H1 (cell line): ENCODE measurements around the gene PITX1. TPM values are rescaled to one million over a fixed set of nuclear protein-coding genes. Genes with fewer than 3 reads are reported as not detected.

Experiments
- CTCF ChIA-PET: fragments of 300-600 bp; sonication (Branson Sonifier 250); formaldehyde crosslinking; loops from one replicate; lab custom pipeline; 2021; ENCODE audit not compliant: partially characterized antibody; lab: Charles Lee
- POLR2A ChIA-PET: fragments of 300-600 bp; sonication (Branson Sonifier 250); formaldehyde crosslinking; loops from one replicate; lab custom pipeline; 2021; ENCODE audit warnings: inconsistent platforms; ENCODE audit not compliant: partially characterized antibody; lab: Charles Lee
- DNase-seq, 2 experiments: peaks; one replicate each; pipeline versions ENCODE4 v3.0.0 to v3.0.0-alpha.2; 2010 to 2022; ENCODE audit warnings: low spot score in 2 of 2, low read depth in 1 of 2, mixed read lengths in 1 of 2
- FAIRE-seq: peaks from 2 replicates; lab custom pipeline; 2011; peaks lifted over from hg19 to GRCh38; lab: Jason Lieb, UNC
- H2AFZ ChIP-seq: 2 replicates; pipeline ENCODE4 v1.8.1; 2012; ENCODE audit warnings: low read length, inconsistent platforms
- H2AK5ac ChIP-seq: 2 replicates; pipeline ENCODE4 v1.6.1; 2013; ENCODE audit warnings: low read depth, low read length
- H2BK120ac ChIP-seq: replicated peaks from 2 replicates; pipeline ENCODE3; 2013; ENCODE audit warnings: low read depth, low read length, inconsistent platforms
- H2BK12ac ChIP-seq: 2 replicates; pipeline ENCODE4 v1.6.1; 2013; ENCODE audit warnings: low read depth, low read length
- H2BK15ac ChIP-seq: 2 replicates; pipeline ENCODE4 v1.6.1; 2013; ENCODE audit warnings: low read length
- H2BK20ac ChIP-seq: 2 replicates; pipeline ENCODE4 v1.6.1; 2013; ENCODE audit warnings: low read length
- H2BK5ac ChIP-seq: 2 replicates; pipeline ENCODE4 v1.6.1; 2013; ENCODE audit warnings: low read depth, low read length
- H3K14ac ChIP-seq: 2 replicates; pipeline ENCODE4 v1.6.1; 2013; ENCODE audit warnings: inconsistent platforms; ENCODE audit not compliant: insufficient read length
- H3K18ac ChIP-seq: 2 replicates; pipeline ENCODE4 v1.6.1; 2013; ENCODE audit warnings: low read length; ENCODE audit errors: extremely low read depth
- H3K23ac ChIP-seq: 2 replicates; pipeline ENCODE4 v1.6.1; 2013; ENCODE audit warnings: inconsistent platforms; ENCODE audit not compliant: insufficient read length
- H3K23me2 ChIP-seq: 2 replicates; pipeline ENCODE4 v1.6.1; 2013; ENCODE audit warnings: low read depth, low read length
- H3K27ac ChIP-seq: 2 replicates; pipeline ENCODE4 v1.6.1; 2011; ENCODE audit warnings: low read depth, low read length, inconsistent platforms
- H3K27me3 ChIP-seq, 4 experiments: replicated peaks in 1 of 4; 1 replicate in 1 of 4; 2 replicates in 3 of 4; pipeline versions ENCODE4 v1.6.1 to v1.8.1; 2011 to 2013; ENCODE audit warnings: low read length in 3 of 4, mild to moderate bottlenecking in 3 of 4, inconsistent platforms in 2 of 4, mixed read lengths in 2 of 4, moderate library complexity in 1 of 4; ENCODE audit not compliant: control insufficient read depth in 3 of 4, insufficient read depth in 3 of 4; ENCODE audit errors: extremely low read depth in 1 of 4
- H3K36me3 ChIP-seq, 4 experiments: 2 replicates each; pipeline versions ENCODE4 v1.6.1 to v1.8.1; 2011 to 2013; ENCODE audit warnings: mild to moderate bottlenecking in 4 of 4, low read length in 3 of 4, moderate library complexity in 2 of 4, control low read depth in 1 of 4, inconsistent platforms in 1 of 4; ENCODE audit not compliant: insufficient read depth in 4 of 4, control insufficient read depth in 2 of 4
- H3K4ac ChIP-seq: replicated peaks from 2 replicates; pipeline ENCODE3; 2013; ENCODE audit warnings: low read length, low read depth, mixed read lengths, inconsistent platforms; ENCODE audit not compliant: insufficient read length
- H3K4me1 ChIP-seq, 4 experiments: replicated peaks in 1 of 4; 1 replicate in 1 of 4; 2 replicates in 3 of 4; pipeline versions ENCODE4 v1.6.1 to v1.8.1; 2011 to 2013; ENCODE audit warnings: low read length in 3 of 4, inconsistent platforms in 2 of 4, mixed read lengths in 1 of 4; ENCODE audit not compliant: insufficient read depth in 4 of 4, control insufficient read depth in 3 of 4
- H3K4me2 ChIP-seq, 2 experiments: 2 replicates each; pipeline versions ENCODE4 v1.6.1 to v1.8.1; 2011 to 2013; ENCODE audit warnings: low read depth in 2 of 2, low read length in 2 of 2, control low read depth in 1 of 2, inconsistent platforms in 1 of 2, mild to moderate bottlenecking in 1 of 2; ENCODE audit not compliant: insufficient read depth in 1 of 2
- H3K4me3 ChIP-seq, 4 experiments: fragments of 200-600, 300-600 bp in 1 of 4; sonication (generic), shearing (Covaris generic), sonication (Bioruptor Twin) in 1 of 4; 2 replicates each; pipeline versions ENCODE4 v1.5.1 to v1.8.1; 2011 to 2016; ENCODE audit warnings: low read length in 4 of 4, low read depth in 3 of 4, control low read depth in 2 of 4, inconsistent platforms in 2 of 4, mild to moderate bottlenecking in 2 of 4, mixed read lengths in 1 of 4, moderate library complexity in 1 of 4; ENCODE audit not compliant: insufficient read depth in 2 of 4; ENCODE audit errors: extremely low read depth in 1 of 4
- H3K56ac ChIP-seq: replicated peaks from 2 replicates; pipeline ENCODE3; 2013; ENCODE audit warnings: low read depth, mild to moderate bottlenecking, mixed read lengths, low read length, inconsistent platforms; ENCODE audit not compliant: insufficient read length
- H3K79me1 ChIP-seq: 2 replicates; pipeline ENCODE4 v1.6.1; 2013; ENCODE audit warnings: low read depth, low read length, control low read depth
- H3K79me2 ChIP-seq, 2 experiments: 2 replicates each; pipeline versions ENCODE4 v1.6.1 to v1.8.1; 2012 to 2013; ENCODE audit warnings: low read length in 2 of 2, mild to moderate bottlenecking in 2 of 2, inconsistent platforms in 1 of 2; ENCODE audit not compliant: insufficient read depth in 2 of 2, control insufficient read depth in 1 of 2
- H3K9ac ChIP-seq, 4 experiments: replicated peaks in 1 of 4; 1 replicate in 1 of 4; 2 replicates in 3 of 4; pipeline versions ENCODE4 v1.6.1 to v1.8.1; 2011 to 2013; ENCODE audit warnings: low read depth in 3 of 4, low read length in 3 of 4, control low read depth in 2 of 4, mild to moderate bottlenecking in 2 of 4, moderate library complexity in 2 of 4, inconsistent platforms in 1 of 4; ENCODE audit errors: extremely low read depth in 1 of 4
- H3K9me3 ChIP-seq, 2 experiments: 2 replicates each; pipeline versions ENCODE4 v1.6.1 to v1.8.1; 2012 to 2013; ENCODE audit warnings: mild to moderate bottlenecking in 2 of 2, moderate library complexity in 2 of 2, control low read depth in 1 of 2, inconsistent platforms in 1 of 2, low read depth in 1 of 2, low read length in 1 of 2, mixed read lengths in 1 of 2; ENCODE audit not compliant: insufficient read depth in 2 of 2
- H4K20me1 ChIP-seq, 2 experiments: replicated peaks in 1 of 2; 2 replicates each; pipeline versions ENCODE3 to v1.8.1; 2011 to 2013; ENCODE audit warnings: inconsistent platforms in 2 of 2, low read length in 2 of 2, mild to moderate bottlenecking in 1 of 2; ENCODE audit not compliant: insufficient read depth in 2 of 2, control insufficient read depth in 1 of 2
- H4K5ac ChIP-seq: 2 replicates; pipeline ENCODE4 v1.6.1; 2013; ENCODE audit warnings: low read length, low read depth, mixed read lengths, inconsistent platforms; ENCODE audit not compliant: insufficient read length
- H4K8ac ChIP-seq: 2 replicates; pipeline ENCODE4 v1.8.0; 2013; ENCODE audit warnings: mild to moderate bottlenecking, moderate library complexity, low read length, inconsistent platforms; ENCODE audit not compliant: insufficient read depth; ENCODE audit errors: extremely low read depth
- H4K91ac ChIP-seq: replicated peaks from 2 replicates; pipeline ENCODE3; 2013; ENCODE audit warnings: low read length, mixed read lengths, inconsistent platforms; ENCODE audit not compliant: insufficient read length
- KDM1A ChIP-seq: fragments of 200-600, 300-600 bp; sonication (generic); IDR thresholded peaks from 2 replicates; pipeline ENCODE4 v1.7.1; 2016; ENCODE audit warnings: mild to moderate bottlenecking, low read length, borderline replicate concordance
- POLR2AphosphoS5 ChIP-seq: IDR thresholded peaks from 2 replicates; pipeline ENCODE4 v1.6.1; 2011; ENCODE audit warnings: low read depth, low read length
- SIN3A ChIP-seq, 2 experiments: IDR thresholded peaks in 1 of 2; conservative IDR thresholded peaks in 1 of 2; 2 replicates each; pipeline ENCODE4 v1.6.1; 2011 to 2012; ENCODE audit warnings: low read length in 2 of 2, improper control_type of control experiment in 1 of 2, low read depth in 1 of 2, mild to moderate bottlenecking in 1 of 2
- YY1 ChIP-seq: IDR thresholded peaks from 2 replicates; pipeline ENCODE4 v1.6.1; 2011; ENCODE audit warnings: low read depth, mild to moderate bottlenecking, low read length
- WGBS, 2 experiments: shearing (Covaris generic) in 1 of 2; methylation state at CpG; one replicate each; pipeline versions ENCODE4 v1.1.6 to v1.1.7; 2013 to 2015; ENCODE audit warnings: low lambda C conversion rate in 2 of 2, mixed read lengths in 2 of 2, inconsistent platforms in 1 of 2, low coverage in 1 of 2, missing lambda C conversion rate in 1 of 2; ENCODE audit not compliant: insufficient replicate concordance in 2 of 2, insufficient coverage in 1 of 2, insufficient read length in 1 of 2; ENCODE audit errors: extremely low coverage in 1 of 2, missing lambda C conversion rate in 1 of 2; 5-methylcytosine and 5-hydroxymethylcytosine counted together
- polyA plus RNA-seq, 7 experiments: library from polyadenylated mRNA; depleted of rRNA in 3 of 7; stranded (reverse) in 5 of 7; unstranded in 2 of 7; fragments of >200 nt in 5 of 7; fragments of 200-250 nt in 2 of 7; gene quantifications; 1 replicate in 5 of 7; 2 replicates in 1 of 7; 4 replicates in 1 of 7; pipeline versions ENCODE4 v1.2.1 to v1.2.3, GENCODE V29; 2011 to 2013; ENCODE audit warnings: missing spikeins in 2 of 7, mixed read lengths in 2 of 7
- total RNA-seq: library from RNA; stranded (reverse); fragmentation: NEBNext Ultra II Directional; extraction: Animal tissue kit (Norgen Biotek cat#: 25700); gene quantifications from 2 replicates; pipeline ENCODE4 v1.2.1, GENCODE V29; 2021

The PITX1 gene
- total and polyA plus RNA-seq, 2 of the 8 experiments (the other 6 are each of a cell fraction or from before 2014, with no cell fraction given), result 0.03 TPM; not detected in 1

DNA sequence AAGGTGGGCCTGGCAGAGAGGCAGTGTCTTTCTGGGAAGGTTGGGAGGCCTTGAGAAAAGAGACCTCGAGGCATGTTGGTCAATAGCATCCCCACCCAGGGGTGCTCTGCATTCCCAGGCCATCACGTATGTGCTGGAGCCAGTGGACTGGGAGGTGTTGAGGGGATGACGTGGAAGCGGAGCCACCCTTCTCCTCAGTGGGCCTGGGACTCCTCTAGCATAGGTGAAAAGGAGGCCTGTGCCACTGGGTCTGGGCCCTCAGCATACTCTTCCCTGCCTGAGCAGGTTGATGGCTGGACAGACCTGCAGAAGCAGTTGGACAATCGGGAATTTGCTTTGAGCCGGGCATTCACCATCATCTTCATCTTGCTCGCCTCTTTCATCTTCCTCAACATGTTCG lies 25.5 kb downstream of the PITX1 start:
- Histone ChIP-seq H3K9me3 (no peaks in the 10 kb centered on the region), H3K4ac (no peak overlapping the region), H2BK5ac (no peak overlapping the region), H3K4me1 (no peaks in the 10 kb centered on the region; a peak in 1 of 7 replicates), H4K5ac (no peak overlapping the region), H3K56ac (no peak overlapping the region), H3K27ac (no peak overlapping the region), H4K91ac (no peak overlapping the region), H3K4me2 (no peak overlapping the region), H3K79me1 (no peaks in the 10 kb centered on the region), H2AFZ (no peak overlapping the region), H3K9ac (no peak overlapping the region), H3K36me3 (no peaks in the 10 kb centered on the region), H4K8ac (no peak overlapping the region; the same call in 1 of the 2 replicates), H2BK120ac (no peak overlapping the region), H2BK12ac (no peak overlapping the region), H3K23me2 (no peaks in the 10 kb centered on the region), H3K4me3 (no peak overlapping the region), H3K27me3 (no peaks in the 10 kb centered on the region), H3K79me2 (no peaks in the 10 kb centered on the region), H3K18ac (no peak overlapping the region), H3K23ac (no peak overlapping the region), H2BK20ac (no peak overlapping the region), H2AK5ac (no peak overlapping the region), H4K20me1 (no peaks in the 10 kb centered on the region), H3K14ac (no peak overlapping the region), H2BK15ac (no peak overlapping the region)
- CTCF ChIA-PET, result interaction anchor here (1.2 to 1.9 kb wide), 2 partner anchors 18 to 159 kb away, joined by 3 to 5 read pairs; no protein-coding TSS in a partner anchor
- 84% methylated on average over 8 of the region's 8 CpGs; no CpG with 5 or more reads in 1 of the 2 experiments for WGBS, 2 experiments
- no peak for DNase-seq
- no peak for FAIRE-seq
- POLR2A ChIA-PET, result no interaction called here
- no peak for TF ChIP-seq POLR2AphosphoS5
- no peak for TF ChIP-seq YY1
- no peak for TF ChIP-seq KDM1A
- no peak for TF ChIP-seq SIN3A (conservative IDR thresholded peaks at IDR 0.05 in 1 of 2, IDR thresholded peaks at IDR 0.05 in 1 of 2; ENCODE audit: low read depth in 1 of 2, low read length in 2 of 2)
